Endometrial microvascular endothelial cells (primary cell): Measurements from ENCODE around the gene MTMR10. TPM values are rescaled to one million over a fixed set of nuclear protein-coding genes. Genes with fewer than 3 reads are reported as not detected.

Experiments
- in situ Hi-C: cut with HindIII; loops from 2 replicates; pipeline ENCODE4 v1.10.0; 2017; ENCODE audit warnings: low sequenced_read_pairs, low pct_unique_long_range_greater_than_20kb; ENCODE audit errors: inconsistent ontology term
- total RNA-seq: library from RNA; depleted of rRNA; stranded (reverse); fragments of >200 nt; gene quantifications from one replicate; pipeline ENCODE4 v1.2.3, GENCODE V29; 2015; ENCODE audit errors: inconsistent ontology term

MTMR10 gene
- total RNA-seq, 1 donor from 2014 or later, result 34.8 TPM

DNA sequence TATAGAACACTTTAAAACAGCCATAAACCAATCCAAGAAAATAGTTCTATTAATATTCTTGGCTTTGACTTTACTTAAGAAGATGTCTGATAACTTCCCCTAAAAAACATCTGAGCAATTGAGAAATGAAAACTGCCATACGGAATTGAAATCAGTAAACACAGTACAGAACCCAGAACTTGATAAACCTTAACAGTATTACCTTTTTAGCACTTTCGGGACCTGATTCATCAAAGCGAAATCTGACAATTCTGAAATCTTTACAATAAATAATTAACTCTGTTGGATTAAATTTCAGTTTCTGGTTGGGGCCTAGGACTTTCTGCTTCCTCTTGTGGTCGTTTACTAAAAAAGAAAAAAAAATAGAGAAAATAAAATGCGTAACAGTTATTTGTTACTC is 17.3 kb downstream of the MTMR10 start:
- in situ Hi-C loops, result loop anchor here (25.0 kb wide), 1 partner anchor 138 kb away; the partner anchor contains the start of gene TRPM1

DNA sequence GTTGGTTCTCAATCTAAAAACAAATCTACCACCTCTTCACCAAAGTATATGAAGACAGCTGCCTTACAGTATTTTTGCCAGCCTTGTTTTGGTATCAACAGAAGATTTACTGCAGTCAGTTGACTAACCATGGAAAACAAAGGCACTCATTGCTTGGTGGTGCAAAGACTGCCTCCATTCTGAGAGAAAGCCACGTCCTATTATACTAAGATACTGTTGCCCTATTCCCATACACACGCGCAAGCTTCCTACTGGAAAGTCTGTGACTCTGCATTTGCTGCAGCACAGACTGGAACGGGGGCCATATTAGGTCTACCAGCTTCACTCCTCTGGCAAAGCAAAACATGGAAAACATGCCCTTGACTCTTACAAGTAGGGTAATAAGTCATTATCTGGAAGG is 18.0 kb downstream of the MTMR10 start:
- in situ Hi-C loops, result loop anchor here (25.0 kb wide), 1 partner anchor 139 kb away; the partner anchor contains the start of gene TRPM1

DNA sequence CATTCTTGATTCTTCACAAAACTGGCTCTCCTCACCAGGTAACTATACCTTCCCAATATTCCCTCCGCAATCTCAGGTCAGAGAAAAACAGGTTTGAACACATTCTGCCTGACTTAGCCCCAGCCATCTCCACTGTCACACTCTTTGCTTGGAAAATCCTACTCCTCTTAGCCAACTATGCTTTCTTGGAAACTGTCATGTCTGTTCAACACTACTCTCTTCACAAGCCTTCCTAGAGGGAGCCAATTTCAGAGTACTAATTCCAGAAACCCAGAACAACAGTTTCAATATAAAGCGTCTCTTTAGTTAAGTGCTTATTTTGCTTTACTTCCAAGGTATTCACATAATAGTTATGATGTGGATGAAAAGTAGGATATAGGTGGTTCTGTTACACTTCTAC is 21.7 kb downstream of the MTMR10 start:
- in situ Hi-C loops, result loop anchor here (25.0 kb wide), 1 partner anchor 143 kb away; the partner anchor contains the start of gene TRPM1

DNA sequence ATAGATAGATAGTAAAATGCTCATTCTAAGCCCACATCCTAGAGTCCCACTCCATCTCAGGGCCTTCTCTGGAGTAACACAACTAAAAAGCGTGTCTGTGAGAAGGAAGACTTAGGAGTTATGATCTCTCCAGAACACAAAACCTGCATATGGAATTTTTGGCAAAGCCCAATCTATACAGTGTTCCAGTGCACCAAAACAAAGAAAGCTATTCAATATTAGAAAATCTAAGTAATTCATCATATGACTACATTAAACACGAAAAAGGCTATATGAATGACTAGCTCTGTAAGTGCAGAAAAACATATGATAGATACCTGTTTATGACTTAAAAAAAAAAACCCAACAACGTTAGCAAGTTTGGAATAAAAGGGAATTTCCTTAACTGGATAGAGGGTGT is 27.7 kb downstream of the MTMR10 start:
- in situ Hi-C loops, result loop anchor here (25.0 kb wide), 1 partner anchor 149 kb away; the partner anchor contains the start of gene TRPM1

DNA sequence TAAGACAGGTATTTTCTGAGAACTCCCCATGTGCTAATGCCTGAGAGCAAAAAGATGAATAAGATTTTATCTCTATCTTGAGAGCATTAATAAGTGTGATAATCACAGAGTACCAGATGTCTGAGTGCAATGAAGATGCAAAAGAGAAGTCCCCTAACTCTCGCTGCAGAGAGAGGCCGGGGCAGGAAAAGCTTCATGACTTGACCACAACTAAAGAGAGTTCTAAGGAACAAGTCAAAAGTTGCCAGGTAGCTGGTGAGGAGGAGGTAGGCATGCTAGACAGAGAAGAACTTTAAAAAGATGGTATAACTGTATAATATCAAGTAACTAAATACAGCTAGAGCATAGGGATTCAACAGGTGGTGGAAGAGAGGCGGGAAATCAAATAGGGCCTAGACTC is 28.8 kb downstream of the MTMR10 start:
- in situ Hi-C loops, result loop anchor here (25.0 kb wide), 1 partner anchor 150 kb away; the partner anchor contains the start of gene TRPM1

DNA sequence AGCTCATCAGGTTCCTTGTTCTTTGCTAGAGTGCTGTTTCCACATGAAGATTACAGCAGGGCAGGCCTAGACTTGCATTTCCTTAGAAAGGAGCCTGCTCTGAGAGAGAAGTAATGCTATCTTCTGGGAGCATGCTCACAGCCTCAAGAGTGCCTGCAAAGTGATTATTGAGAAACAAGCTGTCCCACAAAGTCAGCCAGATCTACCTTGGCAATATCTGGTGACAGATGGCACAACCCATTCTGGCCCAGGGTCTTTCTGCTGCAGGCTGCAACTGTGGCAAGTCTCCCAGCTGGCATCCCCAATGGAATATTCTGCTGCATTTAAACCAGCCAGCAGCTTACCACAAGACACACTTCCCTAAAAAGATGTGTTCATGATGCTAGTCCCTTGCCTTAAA is 29.3 kb downstream of the MTMR10 start:
- in situ Hi-C loops, result loop anchor here (25.0 kb wide), 1 partner anchor 150 kb away; the partner anchor contains the start of gene TRPM1

DNA sequence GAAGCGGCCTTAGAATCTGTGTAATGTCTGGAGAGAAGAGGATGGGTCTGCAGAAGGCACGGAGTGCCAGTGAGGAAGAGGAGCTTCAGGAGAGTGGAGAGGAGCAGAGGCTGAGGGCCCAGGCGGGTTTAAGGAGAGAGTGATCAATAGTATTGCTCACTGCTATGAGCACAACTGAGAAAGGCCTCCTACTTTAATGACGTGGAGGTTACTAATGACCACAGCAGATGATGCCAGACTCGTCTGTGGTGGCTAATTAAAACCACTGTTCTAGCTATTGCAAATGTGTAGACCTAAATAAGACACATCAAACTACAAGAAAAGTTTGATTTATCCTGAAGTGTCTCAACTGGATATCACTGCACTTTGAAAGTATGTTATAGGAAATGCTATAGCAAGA is 33.2 kb downstream of the MTMR10 start:
- in situ Hi-C loops, result loop anchor here (25.0 kb wide), 1 partner anchor 154 kb away; the partner anchor contains the start of gene TRPM1

DNA sequence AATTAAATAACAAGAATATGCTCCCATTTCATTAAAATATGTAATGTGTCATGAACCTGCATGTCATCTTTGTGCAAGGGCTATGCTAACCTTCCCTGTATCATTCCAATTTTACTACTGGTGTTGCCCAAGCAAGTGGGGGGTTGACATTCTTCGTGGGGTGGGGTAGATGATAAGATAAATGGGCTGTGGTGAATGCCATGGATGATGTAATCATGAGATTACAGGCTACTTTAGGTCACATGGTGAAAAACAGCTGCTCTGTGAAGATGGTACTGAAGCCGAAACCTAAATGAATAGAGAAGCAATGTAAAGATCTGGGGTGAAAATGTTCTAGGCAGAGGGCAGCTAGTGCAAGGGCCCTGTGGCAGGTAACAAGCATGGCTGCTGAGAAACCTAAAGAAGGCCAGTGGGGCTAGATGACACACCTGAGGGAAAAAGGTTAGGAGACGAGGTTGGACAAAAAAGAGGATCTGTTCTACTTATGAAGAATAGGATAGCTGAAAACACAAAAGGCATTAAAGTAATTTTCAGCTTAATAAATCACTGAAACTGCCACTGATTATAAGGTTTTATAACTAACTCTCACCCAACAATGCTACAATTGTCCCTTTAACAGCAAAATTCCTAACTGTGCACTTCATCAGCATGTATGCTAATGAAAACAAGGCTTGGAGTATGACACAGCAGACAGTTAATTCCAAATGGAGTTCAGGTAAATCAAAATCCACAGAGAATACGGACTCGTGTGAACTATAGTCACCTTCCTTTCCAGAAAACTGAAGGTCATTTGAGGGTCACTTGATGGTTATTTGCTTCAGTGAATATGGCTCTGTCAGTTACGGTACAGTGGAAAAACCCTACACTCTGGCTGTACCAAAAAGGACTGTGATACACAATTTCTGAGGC is 35.0 kb downstream of the MTMR10 start:
- in situ Hi-C loops, result loop anchor here (25.0 kb wide), 1 partner anchor 156 kb away; the partner anchor contains the start of gene TRPM1

DNA sequence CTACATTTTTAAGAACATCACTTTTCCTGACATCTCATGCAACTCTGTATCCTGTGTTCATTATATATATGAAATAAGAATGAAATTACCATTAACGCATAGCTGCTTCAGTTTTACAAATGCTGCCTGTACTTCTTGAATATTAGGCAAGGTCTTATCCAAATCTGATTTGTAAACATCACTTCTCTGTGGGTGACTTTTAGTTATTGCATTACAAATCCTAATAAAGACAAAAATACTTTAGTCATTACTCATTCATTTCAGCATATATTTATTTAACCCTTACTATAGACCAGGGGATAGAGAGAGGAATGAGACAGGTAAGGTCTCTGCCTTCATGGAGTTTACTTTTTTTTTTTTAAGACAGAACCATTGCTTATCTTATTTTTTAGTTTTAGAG is 36.8 kb downstream of the MTMR10 start:
- in situ Hi-C loops, result loop anchor here (25.0 kb wide), 1 partner anchor 158 kb away; the partner anchor contains the start of gene TRPM1

DNA sequence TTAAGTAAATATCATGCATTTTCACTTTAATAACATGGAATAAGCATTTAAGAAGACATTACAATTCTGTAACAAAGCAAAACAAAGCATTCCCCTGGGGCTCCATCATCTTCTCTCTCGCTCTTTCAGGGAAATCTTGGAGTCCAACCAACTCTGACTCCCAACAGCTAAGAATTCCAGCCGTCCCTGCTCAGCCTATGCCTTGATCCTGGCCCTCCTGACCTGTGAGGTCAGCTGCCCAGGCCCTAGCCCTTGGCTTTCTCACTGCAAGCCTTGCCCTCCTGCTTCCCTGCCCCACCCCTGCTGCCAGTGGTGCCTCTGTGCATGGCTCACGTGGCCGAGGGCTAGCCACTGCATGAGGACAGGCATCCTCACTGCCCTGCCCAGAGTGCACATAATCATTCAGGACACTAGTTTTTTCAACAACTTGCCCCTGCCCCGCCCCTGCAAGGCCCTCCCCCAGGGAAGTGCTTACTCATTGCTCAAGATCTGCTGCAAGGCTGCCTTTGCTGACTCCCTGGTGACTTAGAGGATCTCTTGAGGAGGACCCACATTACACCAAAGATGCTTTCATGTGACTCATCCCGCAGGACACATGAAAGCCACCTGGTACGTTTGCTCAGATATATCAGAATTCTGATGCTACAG is 37.6 kb downstream of the MTMR10 start:
- in situ Hi-C loops, result loop anchor here (25.0 kb wide), 1 partner anchor 158 kb away; the partner anchor contains the start of gene TRPM1

DNA sequence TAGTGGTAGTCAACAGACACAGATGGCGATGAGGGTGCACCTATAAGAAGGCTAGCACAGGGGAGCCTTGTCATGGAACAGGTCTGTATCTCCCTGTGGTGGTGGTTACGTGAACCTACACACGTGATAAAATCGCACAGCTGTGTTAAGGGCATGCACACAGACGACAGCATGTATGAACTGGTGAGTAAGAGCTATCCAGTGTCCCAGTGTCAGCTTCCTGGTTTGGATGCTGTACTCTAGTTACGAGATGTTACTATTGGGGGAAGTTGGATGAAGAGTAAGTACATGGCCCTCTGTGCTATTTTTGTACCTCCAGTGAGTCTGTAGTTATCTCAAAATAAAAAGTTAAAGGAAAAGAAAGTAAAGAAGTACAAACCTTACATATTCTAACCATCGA is 38.2 kb downstream of the MTMR10 start:
- in situ Hi-C loops, result loop anchor here (25.0 kb wide), 1 partner anchor 159 kb away; the partner anchor contains the start of gene TRPM1

DNA sequence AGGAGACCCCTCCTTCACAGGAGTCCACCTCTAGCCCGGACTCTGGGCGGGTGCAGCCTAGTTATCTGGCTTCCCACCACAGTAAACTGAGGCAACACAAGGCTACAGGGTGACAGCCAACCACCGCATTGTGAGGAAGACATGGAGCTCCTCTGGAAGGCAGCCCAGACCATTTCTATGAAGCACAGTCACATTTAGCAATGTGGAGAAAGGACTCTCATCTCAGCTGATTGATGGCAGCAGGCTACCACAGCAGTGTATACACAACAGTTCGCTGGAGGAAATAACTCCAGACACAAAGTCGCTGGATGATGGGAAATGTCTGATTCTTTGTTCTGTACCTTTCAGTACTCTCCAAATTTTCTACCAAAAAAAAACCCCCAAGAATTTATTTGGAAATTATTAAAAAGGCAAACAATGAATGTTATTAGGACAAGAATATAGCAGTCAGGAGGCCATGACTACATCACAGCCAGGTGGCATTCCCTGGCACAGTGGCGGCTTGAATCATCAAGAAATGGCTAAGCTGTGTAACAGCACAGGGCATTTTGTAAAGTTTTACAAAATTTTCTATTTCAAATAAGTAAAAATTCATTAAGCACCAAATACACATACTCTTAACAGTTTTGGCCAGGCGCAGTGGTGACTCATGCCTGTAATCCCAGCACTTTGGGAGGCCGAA is 47.6 kb downstream of the MTMR10 start:
- in situ Hi-C loops, result no loop called here

DNA sequence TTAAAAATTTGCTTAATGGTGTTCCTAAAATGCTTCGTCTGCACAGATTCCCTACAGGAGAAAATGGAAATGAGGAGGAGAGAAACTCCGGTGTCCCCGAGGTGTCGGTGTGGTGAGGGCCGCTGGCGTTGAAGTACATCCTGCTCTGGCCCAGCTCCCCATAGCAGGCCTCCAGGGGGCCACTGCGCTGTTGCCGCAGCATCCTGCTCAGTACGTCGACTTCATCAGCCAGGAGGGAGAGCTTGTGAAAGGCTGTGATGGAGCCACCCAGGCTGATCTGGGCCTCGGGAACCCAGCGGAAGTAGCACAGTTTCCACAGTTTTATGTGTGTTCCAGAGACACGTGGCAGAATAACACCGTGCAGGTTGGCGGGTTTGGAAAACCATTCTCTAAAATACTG is 49.9 kb downstream of the MTMR10 start:
- in situ Hi-C loops, result no loop called here

DNA sequence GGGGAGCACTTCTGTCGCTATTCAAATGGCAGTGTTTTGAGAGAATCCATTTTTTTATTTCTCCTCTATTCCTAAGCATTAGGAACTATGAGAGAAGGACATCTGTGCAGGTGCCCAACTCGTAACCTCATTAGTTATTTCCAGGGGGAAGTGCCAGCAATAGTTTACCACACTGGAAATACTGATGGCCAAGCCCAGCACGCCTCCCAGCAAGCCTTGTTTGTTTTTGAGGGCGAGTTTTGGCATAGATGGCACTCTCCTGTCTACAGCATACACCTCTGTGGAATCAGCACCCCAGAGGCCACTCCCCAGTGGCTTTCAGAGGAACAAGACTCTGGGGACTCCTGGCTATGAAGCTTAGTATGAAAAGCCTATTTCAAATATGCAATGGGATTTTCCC is 51.1 kb downstream of the MTMR10 start:
- in situ Hi-C loops, result no loop called here

DNA sequence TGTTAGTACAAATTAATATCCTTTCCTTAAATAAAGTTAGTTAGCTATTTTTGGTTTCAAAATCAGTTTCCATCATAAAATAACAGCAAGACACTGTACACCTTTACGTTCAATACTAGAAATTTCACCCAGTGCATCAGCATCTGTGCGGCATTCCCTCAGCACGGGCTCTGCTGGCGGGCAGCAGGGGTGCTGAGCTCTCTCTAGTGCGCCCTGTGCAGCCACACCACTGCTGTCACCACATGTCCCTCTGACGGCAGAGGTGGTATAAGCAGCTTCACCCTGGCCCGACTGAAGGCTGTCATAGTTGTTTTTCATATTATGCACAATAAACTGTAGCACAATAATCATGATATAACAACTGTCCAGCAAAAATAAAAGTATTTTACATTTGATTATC is 52.3 kb downstream of the MTMR10 start:
- in situ Hi-C loops, result no loop called here

DNA sequence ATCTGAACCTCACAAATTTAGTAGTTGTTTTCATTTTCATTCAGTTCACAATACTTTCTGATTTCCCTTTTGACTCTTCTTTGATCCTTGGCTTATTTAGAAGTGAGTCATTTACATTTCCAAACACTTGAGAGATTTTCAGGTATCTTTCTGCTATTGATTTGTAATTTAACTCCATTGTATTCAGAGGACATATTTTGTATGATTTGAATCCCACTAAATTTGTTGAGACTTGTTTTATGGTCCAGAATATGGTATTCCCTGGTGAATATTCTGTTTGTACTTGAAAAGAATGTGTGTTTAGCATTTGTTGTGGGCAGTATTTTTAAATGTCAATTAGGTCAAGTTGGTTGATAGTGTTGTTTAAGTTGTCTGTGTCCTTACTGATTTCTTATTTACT is 58.1 kb downstream of the MTMR10 start:
- in situ Hi-C loops, result no loop called here

DNA sequence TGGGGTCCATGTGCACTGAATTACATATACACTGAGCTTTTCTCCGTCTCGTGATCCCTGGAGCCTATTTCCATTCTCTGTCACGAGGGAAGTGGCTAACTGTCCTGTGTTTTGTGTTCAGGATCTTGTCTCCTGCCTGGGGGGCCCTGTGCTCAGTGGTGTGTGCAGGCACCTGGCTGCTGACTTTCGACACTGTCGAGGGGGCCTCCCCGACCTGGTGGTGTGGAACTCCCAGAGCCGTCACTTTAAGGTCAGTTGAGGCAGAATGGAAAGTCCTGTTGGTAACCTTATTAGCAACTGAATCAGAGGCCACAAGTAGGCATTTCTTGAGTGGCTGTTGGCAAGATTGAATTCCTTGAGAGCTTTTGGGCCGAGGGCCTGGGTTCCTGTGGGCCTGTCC is 61.0 kb downstream of the MTMR10 start:
- in situ Hi-C loops, result no loop called here

DNA sequence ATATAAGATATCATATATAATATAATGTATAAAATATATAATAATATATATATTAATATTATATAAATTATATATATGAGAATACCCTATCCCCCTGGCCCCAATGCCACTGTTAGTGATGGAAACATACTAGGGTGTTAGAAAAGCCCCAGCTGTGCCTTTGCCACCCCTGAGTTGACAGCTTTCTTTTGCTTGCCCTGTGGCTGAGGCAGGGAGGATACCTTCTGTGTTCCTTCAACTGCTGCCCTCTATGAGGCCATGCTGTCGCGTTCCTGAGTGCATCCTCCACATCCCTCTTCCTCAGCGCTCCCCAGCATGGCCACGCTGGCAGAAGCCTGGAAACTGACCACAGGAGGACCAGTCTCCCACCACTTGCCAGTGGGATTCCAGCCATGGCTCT is 61.4 kb downstream of the MTMR10 start:
- in situ Hi-C loops, result no loop called here

DNA sequence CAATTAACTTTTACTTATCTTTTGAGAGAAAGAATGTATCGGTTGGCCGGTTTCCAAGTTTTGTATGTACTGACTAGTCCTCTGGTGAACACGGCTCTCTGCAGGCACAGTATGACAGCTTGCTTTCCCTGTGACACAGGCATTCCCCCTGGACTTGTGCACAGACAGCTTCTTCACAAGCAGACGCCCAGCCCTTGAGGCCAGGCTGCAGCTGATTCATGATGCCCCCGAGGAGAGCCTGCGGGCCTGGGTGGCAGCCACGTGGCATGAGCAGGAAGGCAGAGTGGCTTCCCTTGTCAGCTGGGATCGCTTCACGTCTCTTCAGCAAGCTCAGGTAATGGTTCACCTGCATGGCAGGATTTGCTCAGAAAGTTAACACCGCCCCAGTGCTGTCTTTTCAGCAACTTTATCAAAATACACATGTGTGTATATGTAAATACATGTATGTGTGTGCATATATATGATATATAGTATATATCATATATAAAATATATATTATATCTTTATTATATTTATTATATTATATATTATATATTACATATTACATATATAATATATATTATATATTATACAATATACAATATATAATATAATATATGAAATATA is 62.3 kb downstream of the MTMR10 start:
- in situ Hi-C loops, result no loop called here
